Esophagus squamous epithelium (tissue), 5 donors: Measurements from ENCODE around the gene PIP4K2C. TPM values are rescaled to one million over a fixed set of nuclear protein-coding genes. Genes with fewer than 3 reads are reported as not detected.

Source experiments
- DNase-seq: peaks from one replicate; lab custom pipeline; 2025; lab: John Stamatoyannopoulos, UW
- H3K27ac ChIP-seq, 4 donors: fragments of 200-600 bp; sonication (generic); one replicate each; pipeline ENCODE4 v1.5.1; 2016 to 2019; ENCODE audit warnings: mild to moderate bottlenecking in 1 of 4
- H3K27me3 ChIP-seq, 4 donors: fragments of 200-600 bp; sonication (generic); 1 replicate in 3 of 4; 2 replicates in 1 of 4; pipeline versions ENCODE4 v1.5.1 to v1.6.0; 2017 to 2021; ENCODE audit warnings: antibody characterized with exemption in 1 of 4
- H3K36me3 ChIP-seq, 3 donors: fragments of 200-600 bp; sonication (generic); one replicate each; pipeline ENCODE4 v1.5.1; 2016 to 2019
- H3K4me1 ChIP-seq, 3 donors: fragments of 200-600 bp; sonication (generic); one replicate each; pipeline ENCODE4 v1.5.1; 2017 to 2019
- H3K4me3 ChIP-seq, 4 donors: fragments of 200-600 bp; sonication (generic); 1 replicate in 3 of 4; 2 replicates in 1 of 4; pipeline ENCODE4 v1.5.1; 2016 to 2019; ENCODE audit warnings: mild to moderate bottlenecking in 2 of 4, moderate library complexity in 1 of 4
- H3K9me3 ChIP-seq, 3 donors: fragments of 200-600 bp; sonication (generic); one replicate each; pipeline ENCODE4 v1.5.1; 2016 to 2019
- POLR2A ChIP-seq, 4 donors: fragments of 450-650 bp; IDR thresholded peaks; one replicate each; pipeline ENCODE4 v1.6.1; 2017; ENCODE audit warnings: antibody characterized with exemption in 4 of 4, mild to moderate bottlenecking in 4 of 4, moderate library complexity in 3 of 4
- WGBS, 2 donors: methylation state at CpG; one replicate each; pipeline ENCODE4 v1.1.5; 2018; 5-methylcytosine and 5-hydroxymethylcytosine counted together
- intact Hi-C: fragments of 100-400 bp; cut with DNase I; formaldehyde crosslinking; loops from one replicate; pipeline ENCODE4 v1.15.0; 2022
- total RNA-seq, 4 donors: library from RNA; depleted of rRNA; stranded (reverse); fragments of >200 nt; gene quantifications; one replicate each; pipeline ENCODE4 v1.1.0, GENCODE V29; 2016
- TF ChIP-seq, protein P1 (sequence below), 6 experiments: fragments of 450-650 bp in 4 of 6; fragments of 200-600 bp in 2 of 6; sonication (generic) in 2 of 6; IDR thresholded peaks; one replicate each; pipeline ENCODE4 v1.5.1; 2016 to 2019; ENCODE audit warnings: antibody characterized with exemption in 6 of 6, mild to moderate bottlenecking in 4 of 6, moderate library complexity in 4 of 6
- donor health status: DM: yes; HTN: yes; CAD: no.

Gene PIP4K2C
- total RNA-seq, 4 donors from 2014 or later = 25.2 to 41.7 (median 33.1) TPM

DNA sequence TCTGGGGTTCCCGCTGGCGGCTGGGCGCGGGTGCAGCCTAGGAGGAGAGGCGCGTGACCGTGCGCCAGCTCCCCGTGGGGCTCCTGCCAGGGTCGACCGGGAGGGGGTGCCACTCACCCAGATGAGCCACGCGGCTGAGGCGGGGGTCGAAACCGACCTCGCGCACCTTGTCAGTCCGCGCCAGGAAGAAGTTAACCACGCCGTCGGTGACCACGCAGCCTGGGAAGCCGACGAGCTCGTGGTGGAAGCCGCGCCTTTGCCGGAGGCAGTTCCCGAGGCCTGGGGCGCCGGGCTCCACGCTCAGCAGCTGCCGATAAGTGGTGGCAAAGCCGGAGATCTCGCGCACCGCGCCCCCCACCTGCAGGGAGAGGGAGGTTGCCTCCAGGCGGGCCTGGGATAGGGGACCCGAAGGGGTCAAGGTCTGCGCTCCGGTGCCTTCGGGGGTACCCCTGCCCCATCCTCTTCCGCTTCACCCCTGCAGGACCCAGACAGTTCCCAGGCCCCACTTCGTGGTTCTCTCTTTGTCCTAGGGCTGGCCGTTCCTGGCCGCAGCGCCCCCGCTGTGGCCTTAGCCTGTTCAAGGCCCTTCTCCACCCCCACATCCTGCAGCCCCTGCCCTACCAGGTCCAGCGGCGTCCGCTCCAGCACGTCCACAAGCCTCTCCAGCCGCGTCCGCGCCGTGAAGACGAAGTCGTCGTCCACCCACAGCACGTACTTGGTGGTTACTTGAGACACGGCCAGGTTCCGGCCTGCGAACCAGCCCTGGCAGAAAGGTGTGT lies 36.7 kb downstream of the PIP4K2C start:
- intact Hi-C loops = no loop called here

DNA sequence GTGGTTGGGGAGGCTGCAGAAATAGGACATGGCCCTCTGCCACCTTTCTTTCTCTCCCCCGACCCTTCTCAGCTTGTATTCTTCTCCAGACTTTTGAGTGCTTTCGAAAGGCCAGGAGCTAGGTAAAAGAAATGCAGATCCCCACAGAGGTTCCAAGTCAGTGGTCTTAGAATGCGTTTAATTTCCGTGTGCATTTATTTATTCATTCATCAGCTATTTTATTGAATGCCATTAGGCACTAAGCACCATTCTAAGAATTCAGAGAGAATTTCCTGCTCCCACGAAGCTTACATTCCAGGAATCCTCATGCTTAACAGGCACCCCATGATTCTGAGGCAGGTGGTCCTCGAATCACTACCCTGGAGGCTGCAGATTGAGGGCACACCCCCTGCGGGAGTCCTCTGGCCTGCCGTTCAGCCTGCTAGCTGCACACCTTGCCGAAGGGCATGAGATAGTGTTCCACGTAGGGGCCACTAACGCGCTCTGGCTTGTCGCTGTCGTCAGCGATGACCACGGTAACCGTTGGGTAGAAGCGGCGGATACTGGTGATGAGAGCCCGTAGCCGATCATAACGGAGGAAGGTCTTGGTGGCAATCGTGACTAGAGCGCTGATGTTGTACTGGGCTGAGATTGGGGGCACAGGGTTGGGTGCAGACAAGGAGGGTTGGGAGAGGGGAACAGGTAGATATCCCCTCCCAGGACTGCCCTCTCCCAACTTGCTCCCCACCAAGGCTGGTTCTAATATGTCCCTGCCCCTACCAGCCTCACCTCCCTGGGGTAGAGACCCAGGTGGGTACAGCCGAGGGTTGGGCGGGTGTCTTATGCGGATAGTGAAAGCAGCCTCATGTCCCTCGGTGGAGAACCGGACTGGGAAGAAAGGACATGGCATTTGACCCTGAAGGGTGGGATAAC lies 37.5 kb downstream of the PIP4K2C start:
- no peaks in the 10 kb centered on the region for H3K9me3 ChIP-seq
- no peak for TF ChIP-seq POLR2A (IDR thresholded peaks at IDR 0.05)
- TF ChIP-seq, protein P1, sequence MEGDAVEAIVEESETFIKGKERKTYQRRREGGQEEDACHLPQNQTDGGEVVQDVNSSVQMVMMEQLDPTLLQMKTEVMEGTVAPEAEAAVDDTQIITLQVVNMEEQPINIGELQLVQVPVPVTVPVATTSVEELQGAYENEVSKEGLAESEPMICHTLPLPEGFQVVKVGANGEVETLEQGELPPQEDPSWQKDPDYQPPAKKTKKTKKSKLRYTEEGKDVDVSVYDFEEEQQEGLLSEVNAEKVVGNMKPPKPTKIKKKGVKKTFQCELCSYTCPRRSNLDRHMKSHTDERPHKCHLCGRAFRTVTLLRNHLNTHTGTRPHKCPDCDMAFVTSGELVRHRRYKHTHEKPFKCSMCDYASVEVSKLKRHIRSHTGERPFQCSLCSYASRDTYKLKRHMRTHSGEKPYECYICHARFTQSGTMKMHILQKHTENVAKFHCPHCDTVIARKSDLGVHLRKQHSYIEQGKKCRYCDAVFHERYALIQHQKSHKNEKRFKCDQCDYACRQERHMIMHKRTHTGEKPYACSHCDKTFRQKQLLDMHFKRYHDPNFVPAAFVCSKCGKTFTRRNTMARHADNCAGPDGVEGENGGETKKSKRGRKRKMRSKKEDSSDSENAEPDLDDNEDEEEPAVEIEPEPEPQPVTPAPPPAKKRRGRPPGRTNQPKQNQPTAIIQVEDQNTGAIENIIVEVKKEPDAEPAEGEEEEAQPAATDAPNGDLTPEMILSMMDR (IDR thresholded peaks at IDR 0.05) = no peak
- no peak overlapping the region for H3K4me3 ChIP-seq
- H3K27ac ChIP-seq = no peak overlapping the region
- H3K36me3 ChIP-seq = no peaks in the 10 kb centered on the region
- H3K4me1 ChIP-seq = peaks cover 17 to 32% (median 18%) of the 10 kb centered on the region in 3 donors
- WGBS, 2 donors = 60 to 74% methylated on average over 22 to 28 of the region's 29 CpGs
- peaks cover 12 to 100% (median 28%) of the 10 kb centered on the region in 4 donors for H3K27me3 ChIP-seq
- DNase-seq = no peak
- intact Hi-C loops = no loop called here

More for the DNA sequence above, 36.7 kb downstream of the PIP4K2C start:
- Histone ChIP-seq H3K4me3 (peak overlapping the region in 1 of 4 donors; percentile 34), H3K27me3 (peaks cover 13 to 100% (median 25%) of the 10 kb centered on the region in 4 donors), H3K27ac (no peak overlapping the region), H3K4me1 (peaks cover 11 to 24% (median 11%) of the 10 kb centered on the region in 3 donors), H3K36me3 (no peaks in the 10 kb centered on the region), H3K9me3 (no peaks in the 10 kb centered on the region)
- WGBS, 2 donors = 20 to 39% methylated on average over 23 to 50 of the region's 67 CpGs
- no peak for DNase-seq
- TF ChIP-seq, protein P1 (IDR thresholded peaks at IDR 0.05) = no peak
- TF ChIP-seq POLR2A (IDR thresholded peaks at IDR 0.05) = no peak

GRCh38 chr12:57629897-57630471 lies 39.0 kb downstream of the PIP4K2C start:
- peaks cover 17 to 33% (median 19%) of the 10 kb centered on the region in 3 donors for H3K4me1 ChIP-seq
- intact Hi-C loops = no loop called here
- H3K27ac ChIP-seq = no peak overlapping the region
- no peaks in the 10 kb centered on the region for H3K36me3 ChIP-seq
- TF ChIP-seq, protein P1 (IDR thresholded peaks at IDR 0.05) = no peak
- no peak for TF ChIP-seq POLR2A (IDR thresholded peaks at IDR 0.05)
- 80 to 89% methylated on average over 3 to 5 of the region's 5 CpGs for WGBS, 2 donors
- H3K27me3 ChIP-seq = peaks cover 12 to 93% (median 28%) of the 10 kb centered on the region in 4 donors
- no peaks in the 10 kb centered on the region for H3K9me3 ChIP-seq
- H3K4me3 ChIP-seq = no peak overlapping the region
- no peak for DNase-seq

DNA sequence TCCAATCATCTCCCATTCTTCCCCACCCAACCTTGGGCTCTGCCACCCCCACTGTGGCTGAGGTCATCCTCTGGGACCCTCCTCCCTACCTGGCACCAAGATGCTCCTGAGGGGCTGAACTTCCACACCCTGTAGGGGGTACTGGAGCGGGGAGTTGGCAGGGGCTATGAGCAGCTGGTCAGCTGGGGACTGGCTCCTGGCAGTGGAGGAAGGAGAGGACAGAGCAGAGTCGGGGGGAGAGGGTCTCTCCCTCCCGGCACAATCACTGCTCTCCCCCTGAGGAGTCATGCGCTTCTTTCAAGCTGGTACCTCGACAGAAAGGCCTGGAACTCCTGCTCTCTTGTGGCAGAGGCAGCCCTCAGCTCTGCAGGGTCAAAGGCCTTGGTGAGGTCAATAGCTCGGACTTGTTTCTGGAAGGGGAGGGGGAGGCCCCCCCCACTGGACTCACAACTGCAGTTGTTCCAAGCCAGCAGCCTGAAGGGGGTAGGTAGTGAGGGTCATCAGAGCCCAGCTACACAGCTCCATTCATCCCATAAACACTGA lies 40.0 kb downstream of the PIP4K2C start:
- no peak for TF ChIP-seq POLR2A (IDR thresholded peaks at IDR 0.05)
- TF ChIP-seq, protein P1 (IDR thresholded peaks at IDR 0.05) = no peak
- no peak for DNase-seq
- intact Hi-C loops = no loop called here
- Histone ChIP-seq H3K27me3 (peaks cover 12 to 93% (median 28%) of the 10 kb centered on the region in 4 donors), H3K4me3 (no peak overlapping the region), H3K27ac (no peak overlapping the region), H3K9me3 (no peaks in the 10 kb centered on the region), H3K4me1 (peaks cover 17 to 33% (median 19%) of the 10 kb centered on the region in 3 donors), H3K36me3 (no peaks in the 10 kb centered on the region)
- 63 to 100% methylated on average over 1 to 3 of the region's 6 CpGs for WGBS, 2 donors
